NCI-H82 treated with DMSO at 0.1 percent for 48 hours (cell line): ENCODE results near the gene OSCAR.
A peak's percentile ranks its signal among the peaks of the same experiment; 100 is the strongest.
"Not testable (repeated sequence)": the region's sequence is repeated elsewhere in the genome, so short reads cannot be mapped to it uniquely, and the experiment has no call there.

Experiments
- DNase-seq: peaks from one replicate; lab custom pipeline; 2025; ENCODE audit not compliant: unreplicated experiment; lab: John Stamatoyannopoulos, UW

Gene OSCAR

GRCh38 chr19:54127688-54128440 is 27.3 kb upstream of the OSCAR start:
- no peak for DNase-seq

- no peak for DNase-seq
These were observed 25.1 kb upstream of the OSCAR start for GRCh38 chr19:54125713-54126112.

- no peak for DNase-seq
These were observed 23.8 kb upstream of the OSCAR start for GRCh38 chr19:54124393-54124792.

- DNase-seq, result no peak
These were observed 23.1 kb upstream of the OSCAR start for GRCh38 chr19:54123682-54124081.

- DNase-seq, result no peak
These were observed 20.7 kb upstream of the OSCAR start for GRCh38 chr19:54121259-54121658.

GRCh38 chr19:54115109-54116063 is 14.8 kb upstream of the OSCAR start, which contains the start of the genes PRPF31 and TFPT:
Gene PRPF31 (plus strand): TSS chr19:54115754. CDS start chr19:54118279, 2,525 bp downstream.
Gene TFPT (minus strand): TSS chr19:54115657. CDS start chr19:54115269, 388 bp downstream.
- DNase-seq, result peak; percentile 95

GRCh38 chr19:54114340-54115108 is 13.9 kb upstream of the OSCAR start:
- no peak for DNase-seq

GRCh38 chr19:54109651-54110050 is 9.0 kb upstream of the OSCAR start:
- no peak for DNase-seq

- no peak for DNase-seq
These were observed 7.9 kb upstream of the OSCAR start for GRCh38 chr19:54108496-54108895.

GRCh38 chr19:54107876-54108490 is 7.4 kb upstream of the OSCAR start:
- no peak for DNase-seq

GRCh38 chr19:54106716-54107115 is 6.1 kb upstream of the OSCAR start:
- no peak for DNase-seq

GRCh38 chr19:54105796-54106195 is 5.2 kb upstream of the OSCAR start:
- DNase-seq, result no peak

- no peak for DNase-seq
These were observed 4.6 kb upstream of the OSCAR start for GRCh38 chr19:54104998-54105715.

GRCh38 chr19:54102421-54103169 is 2.0 kb upstream of the OSCAR start, which contains the start of gene NDUFA3:
Gene NDUFA3 (plus strand): TSS chr19:54102855. CDS start chr19:54102879, 24 bp downstream.
- DNase-seq, result peak; percentile 94

- not testable (repeated sequence) for DNase-seq
These were observed 724 bp downstream of the OSCAR start for GRCh38 chr19:54099903-54100255.

- no peak for DNase-seq
These were observed 1.3 kb downstream of the OSCAR start for GRCh38 chr19:54099190-54099902.

- DNase-seq, result no peak
These were observed 3.9 kb downstream of the OSCAR start for GRCh38 chr19:54096617-54097106.

- DNase-seq, result not testable (repeated sequence)
These were observed 4.6 kb downstream of the OSCAR start for GRCh38 chr19:54095859-54096616.
